ENCODE results near the gene ZGRF1.
"Not testable (repeated sequence)": the region's sequence is repeated elsewhere in the genome, so short reads cannot be mapped to it uniquely, and the experiment has no call there.

Gene ZGRF1, protein sequence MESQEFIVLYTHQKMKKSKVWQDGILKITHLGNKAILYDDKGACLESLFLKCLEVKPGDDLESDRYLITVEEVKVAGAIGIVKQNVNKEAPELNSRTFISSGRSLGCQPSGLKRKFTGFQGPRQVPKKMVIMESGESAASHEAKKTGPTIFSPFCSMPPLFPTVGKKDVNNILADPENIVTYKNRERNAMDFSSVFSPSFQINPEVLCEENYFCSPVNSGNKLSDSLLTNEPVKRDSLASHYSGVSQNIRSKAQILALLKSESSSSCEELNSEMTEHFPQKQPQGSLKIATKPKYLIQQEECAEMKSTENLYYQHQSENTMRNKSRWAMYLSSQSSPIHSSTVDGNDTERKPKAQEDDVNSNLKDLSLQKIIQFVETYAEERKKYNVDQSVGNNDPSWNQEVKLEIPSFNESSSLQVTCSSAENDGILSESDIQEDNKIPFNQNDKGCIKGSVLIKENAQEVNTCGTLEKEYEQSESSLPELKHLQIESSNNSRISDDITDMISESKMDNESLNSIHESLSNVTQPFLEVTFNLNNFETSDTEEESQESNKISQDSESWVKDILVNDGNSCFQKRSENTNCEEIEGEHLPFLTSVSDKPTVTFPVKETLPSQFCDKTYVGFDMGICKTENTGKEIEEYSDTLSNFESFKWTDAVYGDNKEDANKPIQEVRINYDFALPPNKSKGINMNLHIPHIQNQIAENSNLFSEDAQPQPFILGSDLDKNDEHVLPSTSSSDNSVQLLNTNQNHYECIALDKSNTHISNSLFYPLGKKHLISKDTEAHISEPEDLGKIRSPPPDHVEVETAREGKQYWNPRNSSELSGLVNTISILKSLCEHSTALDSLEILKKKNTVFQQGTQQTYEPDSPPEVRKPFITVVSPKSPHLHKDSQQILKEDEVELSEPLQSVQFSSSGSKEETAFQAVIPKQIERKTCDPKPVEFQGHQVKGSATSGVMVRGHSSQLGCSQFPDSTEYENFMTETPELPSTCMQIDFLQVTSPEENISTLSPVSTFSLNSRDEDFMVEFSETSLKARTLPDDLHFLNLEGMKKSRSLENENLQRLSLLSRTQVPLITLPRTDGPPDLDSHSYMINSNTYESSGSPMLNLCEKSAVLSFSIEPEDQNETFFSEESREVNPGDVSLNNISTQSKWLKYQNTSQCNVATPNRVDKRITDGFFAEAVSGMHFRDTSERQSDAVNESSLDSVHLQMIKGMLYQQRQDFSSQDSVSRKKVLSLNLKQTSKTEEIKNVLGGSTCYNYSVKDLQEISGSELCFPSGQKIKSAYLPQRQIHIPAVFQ (N-terminal part only)

DNA sequence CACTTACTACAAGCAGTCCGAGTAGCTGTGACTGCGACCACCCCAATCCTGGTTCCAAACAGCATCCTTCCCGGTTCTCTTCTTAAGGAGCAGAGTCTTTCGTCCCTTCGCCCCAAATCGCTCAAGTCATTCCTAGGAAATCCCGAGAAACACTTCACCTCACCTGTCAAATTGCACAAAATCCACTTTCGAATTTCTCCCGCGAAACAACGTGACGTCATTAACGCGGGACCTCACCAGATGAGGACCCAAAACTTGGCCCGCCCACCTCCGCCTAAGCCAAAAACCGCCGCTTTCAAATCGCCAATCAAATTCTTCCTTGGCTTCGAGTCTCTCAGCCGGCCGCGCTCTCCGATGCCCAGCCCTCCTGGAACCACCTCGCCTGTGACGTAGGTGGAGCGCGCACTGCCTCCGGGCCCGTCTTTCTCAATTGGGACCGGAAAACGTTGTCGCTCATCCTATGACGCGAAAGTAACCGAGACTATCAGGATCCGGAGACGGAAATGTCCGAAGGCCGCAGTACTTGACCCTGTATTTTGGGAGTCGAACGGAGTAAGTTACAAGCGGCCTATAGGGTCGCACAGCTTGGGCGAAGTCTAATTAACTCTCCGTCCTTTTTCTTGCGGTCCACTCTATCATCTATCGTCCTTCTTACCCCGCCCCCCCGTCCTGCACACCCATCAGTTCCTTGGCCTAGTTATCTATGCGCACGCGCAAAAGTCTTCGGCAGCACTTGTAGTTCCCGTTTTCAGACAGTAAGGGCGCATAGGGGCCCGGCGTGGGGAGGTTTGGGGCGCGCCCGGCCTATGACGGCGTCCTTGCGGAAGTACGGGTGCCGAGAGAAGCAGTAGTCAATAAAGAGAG is at the start of gene ZGRF1, which contains the start of gene LARP7:
ZGRF1 (minus strand) TSS at position 222 of the 864 bp plus-strand sequence. CDS start 3,733 bp downstream, outside the sequence.
LARP7 (plus strand) TSS at position 456 of the 864 bp plus-strand sequence. CDS start 7,527 bp downstream, outside the sequence.
- peak; percentile 99 for DNase-seq (ENCODE audit: low read depth)

DNA sequence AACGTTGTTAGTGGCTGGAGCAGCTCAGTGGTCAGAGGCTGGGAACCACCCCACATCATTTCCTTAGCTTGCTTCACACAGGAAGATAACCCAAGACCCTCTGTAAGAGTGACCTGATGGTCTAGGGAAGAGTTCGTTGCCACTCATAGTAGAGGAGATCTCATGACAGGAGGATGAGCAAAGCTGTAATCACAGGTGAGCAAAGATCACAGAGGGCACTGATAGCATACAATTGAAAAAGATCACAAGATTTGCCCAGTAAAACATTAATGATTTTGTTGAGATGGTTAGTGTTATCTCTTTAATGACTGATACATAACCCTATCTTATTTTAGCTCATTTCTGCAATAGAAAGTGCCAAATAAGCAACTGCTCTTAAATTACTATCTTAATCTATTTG is 44.3 kb upstream of the ZGRF1 start:
- DNase-seq (ENCODE audit: low read depth) = no peak

DNA sequence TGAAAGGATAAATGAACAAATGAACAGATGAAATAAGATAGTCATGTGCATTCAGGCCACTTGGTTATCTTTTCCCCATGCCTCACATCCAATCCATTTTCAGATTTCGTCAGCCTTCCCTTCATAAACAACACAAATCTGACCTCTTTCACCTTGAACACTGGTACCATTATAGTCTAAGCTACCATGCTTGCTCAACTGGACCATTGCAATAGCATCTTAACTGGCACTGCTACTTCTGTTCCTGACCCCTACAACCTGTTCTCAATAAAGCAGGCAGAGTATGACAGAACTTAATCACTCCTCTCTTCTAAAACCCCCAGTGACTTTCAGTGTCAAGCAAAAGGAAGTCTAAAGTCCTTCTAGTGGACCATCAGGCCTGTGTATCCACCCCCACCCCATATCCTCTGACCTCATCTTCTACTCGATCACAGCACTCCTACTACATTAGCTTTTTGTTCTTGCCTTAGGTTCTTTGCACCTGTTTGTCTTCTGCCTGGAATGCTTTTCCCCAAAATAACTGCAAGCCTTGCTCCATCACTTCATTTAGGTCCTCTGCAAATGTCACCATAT is 40.9 kb upstream of the ZGRF1 start:
- no peak for DNase-seq (ENCODE audit: low read depth)

DNA sequence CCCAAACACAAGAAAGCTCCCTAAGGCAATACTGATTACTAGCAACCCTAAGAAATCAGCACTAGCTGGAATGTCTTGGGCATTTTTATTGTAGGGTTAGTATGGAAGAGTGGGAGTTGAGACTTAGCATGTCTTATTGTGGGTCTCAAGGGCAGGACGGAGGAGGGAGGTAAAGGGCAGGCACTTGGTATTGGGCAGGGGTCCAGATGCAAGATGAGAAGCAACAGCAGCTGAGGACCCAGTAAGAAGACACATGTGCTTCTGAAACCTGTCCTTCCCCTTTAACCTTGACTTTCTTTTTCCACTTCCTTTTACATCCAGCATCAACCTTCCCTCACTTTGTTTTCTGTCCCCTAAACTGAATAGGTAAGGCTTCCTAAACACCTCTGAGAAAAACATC is 37.7 kb upstream of the ZGRF1 start:
- DNase-seq (ENCODE audit: low read depth) = no peak

DNA sequence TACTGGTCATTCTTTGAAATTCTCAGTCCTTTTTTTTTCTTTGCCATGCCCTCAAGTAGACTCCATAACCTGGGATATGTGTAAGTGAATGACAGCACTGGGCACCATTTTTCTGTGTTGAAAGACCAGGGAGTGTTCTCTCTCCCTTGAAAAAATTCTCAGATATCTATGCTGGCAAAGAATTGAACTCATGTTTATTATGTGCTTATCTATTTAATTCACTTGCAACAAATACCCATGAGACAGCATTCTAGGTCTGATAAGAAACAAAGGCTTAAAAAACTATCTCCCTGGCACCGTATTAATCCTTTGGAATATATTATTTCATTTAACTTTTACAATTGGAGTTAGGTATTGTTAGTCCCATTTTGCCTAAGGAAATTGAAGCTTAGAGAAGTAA is 37.0 kb upstream of the ZGRF1 start:
- DNase-seq (ENCODE audit: low read depth) = no peak

DNA sequence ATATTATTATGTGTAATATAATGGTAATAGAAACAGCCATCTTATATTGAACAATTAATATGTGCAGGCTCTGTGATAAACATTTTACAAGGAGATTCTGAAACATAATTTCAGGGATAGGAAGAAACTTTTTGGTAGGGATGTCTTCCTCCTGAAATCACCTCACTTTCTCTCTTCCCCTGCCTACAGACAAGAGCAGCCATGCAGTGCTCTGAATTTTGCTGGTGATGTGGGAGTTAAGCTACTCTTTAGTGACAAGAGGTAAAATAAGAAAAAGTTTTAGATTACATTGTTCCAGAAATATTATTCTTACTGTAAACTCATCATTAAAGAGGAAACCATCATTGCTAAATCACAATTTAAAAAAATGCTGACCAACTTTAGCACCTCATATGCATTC is 36.4 kb upstream of the ZGRF1 start:
- no peak for DNase-seq (ENCODE audit: low read depth)

DNA sequence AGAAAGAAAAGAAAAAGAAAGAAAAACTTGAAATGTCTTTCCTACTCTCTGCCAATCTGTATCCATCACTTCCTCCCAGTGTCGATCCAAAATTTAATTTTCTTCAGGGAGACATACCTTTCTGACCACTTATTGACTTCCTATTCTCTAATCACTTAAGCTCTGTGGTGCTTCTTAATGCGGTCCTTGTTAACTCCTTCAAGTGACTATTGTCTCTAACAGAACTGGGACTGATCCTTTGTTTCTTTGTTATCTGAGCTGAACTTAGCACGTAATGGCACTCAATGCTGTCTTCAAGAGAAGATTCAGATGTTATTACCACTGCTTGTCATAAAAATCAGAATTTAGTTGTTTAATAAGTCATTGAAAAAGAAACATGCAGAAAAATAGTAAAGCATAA is 31.4 kb upstream of the ZGRF1 start:
- DNase-seq (ENCODE audit: low read depth) = no peak

DNA sequence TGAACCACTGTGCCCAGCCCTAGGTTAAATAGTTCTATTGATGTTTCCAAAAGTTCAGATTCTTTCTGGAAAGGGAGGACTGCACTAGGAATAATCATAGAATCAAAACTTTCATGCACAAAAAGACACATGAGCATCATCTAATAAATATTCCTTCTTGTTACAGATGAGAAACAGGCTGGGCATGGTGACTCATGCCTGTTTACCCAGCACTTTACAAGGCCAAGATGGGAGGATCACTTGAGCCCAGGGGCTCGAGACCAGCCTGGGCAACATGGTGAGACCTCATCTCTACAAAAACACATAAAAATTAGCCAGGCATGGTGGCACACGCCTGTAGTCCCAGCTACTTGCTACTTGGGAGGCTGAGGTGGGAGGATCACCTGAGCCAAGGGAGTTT is 27.9 kb upstream of the ZGRF1 start:
- no peak for DNase-seq (ENCODE audit: low read depth)

DNA sequence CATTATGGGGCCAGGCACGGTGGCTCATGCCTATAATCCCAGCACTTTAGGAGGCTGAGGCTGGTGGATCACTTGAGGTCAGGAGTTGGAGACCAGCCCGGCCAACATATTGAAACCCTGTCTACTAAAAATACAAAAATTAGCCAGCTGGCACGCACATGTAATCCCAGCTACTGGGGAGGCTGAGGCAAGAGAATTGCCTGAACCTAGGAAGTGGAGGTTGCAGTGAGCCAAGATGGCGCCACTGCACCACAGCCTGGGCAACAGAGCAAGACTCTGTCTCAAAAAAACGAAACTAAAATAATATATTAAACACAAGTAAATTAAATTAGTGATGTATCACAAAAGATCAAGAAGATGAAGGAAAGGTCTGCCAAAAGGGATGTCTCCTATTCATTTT is 19.4 kb upstream of the ZGRF1 start:
- not testable (repeated sequence) for DNase-seq (ENCODE audit: low read depth)

DNA sequence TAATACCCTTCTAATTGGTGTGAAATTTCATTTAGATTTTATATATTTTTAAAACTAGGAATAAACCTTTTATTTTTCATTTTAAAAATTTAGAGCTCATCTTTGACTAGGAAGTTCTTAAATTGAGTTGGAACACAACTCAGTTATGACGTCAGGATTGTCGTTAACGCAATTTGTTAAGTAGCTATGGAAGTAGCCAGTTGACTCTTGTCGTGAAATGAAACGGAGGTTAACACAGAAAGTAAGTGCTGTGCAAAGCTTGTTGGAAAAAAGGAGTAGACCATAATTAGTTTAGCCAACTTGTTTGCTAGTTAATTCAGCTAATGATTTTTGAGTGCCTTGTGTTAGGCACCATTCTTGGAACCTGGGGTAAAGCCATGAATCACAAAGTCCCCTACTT is 18.6 kb upstream of the ZGRF1 start:
- no peak for DNase-seq (ENCODE audit: low read depth)

DNA sequence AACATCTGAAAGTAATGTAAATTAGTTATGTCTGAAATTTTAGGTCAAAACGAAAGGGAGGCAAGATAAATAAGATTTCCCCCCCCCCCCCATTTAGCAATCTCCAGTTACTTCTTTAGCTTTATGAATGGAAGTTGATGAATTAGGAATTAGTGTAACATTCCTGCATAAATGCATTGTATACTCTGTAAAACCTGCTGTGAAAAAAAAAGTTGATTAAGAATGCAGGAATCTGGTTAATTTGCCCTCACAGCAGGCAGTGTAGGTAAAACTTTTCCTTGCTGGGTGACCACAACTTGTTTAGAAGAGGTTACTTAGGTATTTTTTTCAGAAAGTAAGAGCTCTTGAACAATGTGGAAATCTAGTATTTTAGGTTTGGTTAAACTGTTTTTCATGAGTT is 15.5 kb upstream of the ZGRF1 start:
- DNase-seq (ENCODE audit: low read depth) = no peak

DNA sequence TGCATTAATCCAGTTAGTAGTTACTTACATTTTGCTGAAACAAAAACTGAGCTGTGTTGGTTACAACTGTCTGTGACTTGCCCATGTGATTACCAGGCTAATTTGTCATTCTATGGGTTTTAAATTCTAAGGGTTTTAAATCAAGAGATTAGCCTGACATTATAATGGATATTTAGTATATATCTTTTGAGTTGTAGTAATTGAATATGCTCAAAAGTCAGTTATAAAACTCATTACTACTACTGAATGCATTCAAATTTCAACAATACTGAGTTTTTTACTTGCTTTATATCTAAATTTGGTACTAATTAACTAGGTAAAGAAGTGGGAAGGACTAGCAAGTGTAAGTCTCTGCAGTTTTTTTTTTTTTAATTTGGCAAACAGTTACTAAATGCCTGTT is 14.9 kb upstream of the ZGRF1 start:
- no peak for DNase-seq (ENCODE audit: low read depth)

DNA sequence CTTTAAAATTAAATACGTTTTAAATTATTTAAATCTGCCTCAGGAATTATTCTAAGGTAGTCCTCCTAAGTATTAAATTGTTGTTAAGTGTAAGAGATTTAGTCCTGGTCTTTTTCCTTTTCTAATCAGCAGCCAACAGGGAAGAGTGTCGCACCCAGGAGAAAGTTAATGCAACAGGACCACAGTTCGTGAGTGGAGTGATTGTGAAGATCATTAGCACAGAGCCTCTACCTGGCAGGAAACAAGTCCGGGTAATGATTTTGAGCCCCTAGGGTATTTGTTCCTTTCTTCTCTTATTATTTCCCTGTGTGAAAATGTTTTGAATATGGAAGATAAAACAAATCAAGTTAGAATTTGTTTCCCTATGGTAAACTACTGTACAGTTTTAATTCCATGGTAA is 13.6 kb upstream of the ZGRF1 start:
- no peak for DNase-seq (ENCODE audit: low read depth)

DNA sequence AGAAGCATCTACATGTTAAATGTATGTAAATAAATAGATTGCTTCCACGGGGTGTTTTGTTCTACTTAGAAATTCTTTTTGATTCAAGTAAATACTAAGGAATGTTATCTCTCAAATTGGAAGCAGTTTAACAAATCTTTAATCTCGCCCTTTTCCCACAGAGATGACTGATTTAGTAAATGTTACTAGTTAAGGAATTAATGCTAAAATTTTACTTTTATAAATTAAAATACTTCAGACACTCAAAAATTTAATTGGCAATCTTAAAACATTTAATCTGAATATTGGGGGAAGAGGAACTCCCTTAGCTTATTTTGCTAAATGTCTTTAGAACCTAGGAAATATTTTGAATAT is 12.3 kb upstream of the ZGRF1 start:
- no peak for DNase-seq (ENCODE audit: low read depth)

DNA sequence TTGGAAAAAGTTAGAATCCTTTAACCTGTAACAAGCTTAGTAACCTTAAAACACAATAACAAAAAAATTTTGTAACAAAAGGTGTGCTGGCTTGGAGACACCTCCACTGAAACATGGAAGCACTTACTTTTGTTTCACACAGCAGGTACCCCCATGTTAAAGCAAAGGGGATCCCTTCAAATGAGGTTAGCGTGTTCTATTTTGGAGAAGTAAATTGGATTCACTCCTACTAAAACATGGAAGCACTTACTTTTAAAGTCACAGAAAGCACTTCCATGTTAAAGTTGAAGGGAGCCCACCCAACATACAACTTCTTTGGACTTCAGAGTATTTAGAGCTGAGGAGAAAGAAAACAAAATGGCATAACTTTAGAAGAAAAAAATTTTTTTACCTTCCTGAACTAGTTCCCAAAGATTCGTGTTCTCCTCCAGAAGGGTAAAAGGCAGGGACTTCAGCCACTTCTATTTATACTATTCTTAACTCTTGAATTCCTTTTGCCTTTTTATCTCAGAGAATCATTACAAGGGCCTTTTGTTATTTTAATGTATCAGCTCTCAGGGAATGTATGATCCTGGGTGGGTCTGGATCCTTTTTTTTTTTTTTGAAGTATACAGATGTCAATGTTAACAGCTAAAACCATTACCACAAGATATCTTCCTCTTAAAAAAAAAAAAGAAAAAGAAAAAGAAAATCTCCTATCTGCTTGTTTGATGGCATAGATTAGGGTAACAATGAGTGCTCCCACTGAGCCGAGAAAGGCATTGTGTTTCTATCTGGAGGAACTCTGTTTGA is 11.8 kb upstream of the ZGRF1 start:
- no peak for DNase-seq (ENCODE audit: low read depth)

DNA sequence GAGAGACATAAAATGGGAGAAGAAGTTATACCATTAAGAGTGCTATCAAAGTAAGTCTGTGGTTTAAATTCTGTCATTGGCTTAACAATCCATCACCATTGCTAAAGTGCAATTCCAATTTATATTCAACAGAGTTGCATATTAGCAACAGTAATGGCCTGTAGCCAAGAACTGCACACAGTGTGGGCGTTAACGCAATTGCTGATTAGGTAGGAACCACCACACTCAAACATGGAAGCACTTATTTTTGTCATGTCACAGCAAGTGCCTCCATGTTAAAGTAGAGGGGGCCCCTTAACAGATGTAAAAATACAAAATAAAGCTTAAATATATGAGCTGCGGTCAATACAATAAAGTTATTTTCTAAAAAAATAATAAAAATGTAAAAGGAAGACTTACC is 11.1 kb upstream of the ZGRF1 start:
- DNase-seq (ENCODE audit: low read depth) = no peak

DNA sequence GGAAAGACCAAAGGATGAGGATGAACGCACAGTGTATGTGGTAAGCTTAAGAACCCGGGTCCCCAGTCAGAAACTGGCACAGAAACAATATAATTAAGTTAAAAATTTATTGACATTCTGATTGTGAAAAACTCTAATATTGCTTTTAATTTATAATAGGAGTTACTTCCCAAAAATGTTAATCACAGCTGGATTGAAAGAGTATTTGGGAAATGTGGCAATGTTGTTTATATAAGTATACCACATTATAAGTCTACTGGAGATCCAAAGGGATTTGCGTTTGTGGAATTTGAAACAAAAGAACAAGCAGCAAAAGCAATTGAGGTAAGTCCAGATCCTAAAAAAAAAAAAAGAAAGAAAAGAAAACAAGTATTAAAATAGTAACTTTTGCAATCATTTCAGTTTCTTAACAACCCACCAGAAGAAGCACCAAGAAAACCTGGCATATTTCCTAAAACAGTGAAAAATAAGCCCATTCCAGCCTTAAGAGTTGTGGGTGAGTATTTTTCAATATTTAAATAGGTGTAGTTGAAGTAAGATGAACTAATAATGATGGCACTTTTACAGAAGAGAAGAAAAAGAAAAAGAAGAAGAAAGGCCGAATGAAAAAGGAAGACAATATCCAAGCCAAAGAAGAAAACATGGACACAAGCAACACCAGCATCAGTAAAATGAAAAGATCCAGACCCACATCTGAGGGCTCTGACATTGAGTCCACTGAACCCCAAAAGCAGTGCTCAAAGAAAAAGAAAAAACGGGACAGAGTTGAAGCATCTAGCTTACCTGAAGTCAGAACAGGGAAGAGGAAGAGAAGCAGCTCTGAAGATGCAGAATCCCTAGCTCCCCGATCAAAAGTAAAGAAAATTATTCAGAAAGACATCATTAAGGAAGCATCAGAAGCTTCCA is 10.2 kb upstream of the ZGRF1 start:
- DNase-seq (ENCODE audit: low read depth) = no peak

DNA sequence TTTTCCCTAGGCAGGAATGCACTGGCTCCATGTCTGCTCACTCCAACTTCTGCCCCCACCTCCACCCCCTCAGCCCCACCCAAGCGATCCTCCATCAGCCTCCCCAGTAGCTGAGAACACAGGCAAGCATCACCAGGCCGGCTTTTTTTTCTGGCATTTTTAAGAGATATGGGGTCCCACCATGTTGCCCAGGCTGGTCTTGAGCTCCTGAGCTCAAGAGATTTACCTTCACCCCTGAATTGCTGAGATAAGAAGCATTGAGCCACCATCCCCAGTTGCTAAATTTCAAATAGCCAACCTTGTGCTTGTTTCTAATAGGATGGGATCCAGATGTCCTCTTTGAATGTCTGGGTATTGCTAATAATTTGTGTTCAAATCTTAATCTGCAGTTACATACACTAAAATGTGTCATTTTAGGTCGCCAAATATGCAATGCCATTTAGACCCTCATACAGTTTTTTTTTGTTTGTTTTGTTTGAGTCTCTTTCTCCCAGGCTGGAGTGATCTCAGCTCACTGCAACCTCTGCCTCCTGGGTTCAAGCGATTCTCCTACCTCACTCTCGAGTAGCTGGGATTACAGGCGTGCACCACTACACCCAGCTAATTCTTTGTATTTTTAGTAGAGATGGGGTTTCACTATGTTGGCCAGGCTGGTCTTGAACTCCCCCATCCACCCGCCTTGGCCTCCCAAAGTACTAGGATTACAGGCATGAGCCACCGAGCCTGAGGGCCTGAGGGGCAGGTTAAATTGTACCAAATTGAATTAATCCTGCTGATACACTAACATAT is 9.0 kb upstream of the ZGRF1 start:
- no peak for DNase-seq (ENCODE audit: low read depth)

All from stromal cell of bone marrow (primary cell).